Measurements from ENCODE around the gene ZNF692. TPM values are rescaled to one million over a fixed set of nuclear protein-coding genes. Genes with fewer than 3 reads are reported as not detected.

ZNF692 gene
- total and polyA plus RNA-seq, 4 donors: 7.8 to 16.3 (median 10.4) TPM

DNA sequence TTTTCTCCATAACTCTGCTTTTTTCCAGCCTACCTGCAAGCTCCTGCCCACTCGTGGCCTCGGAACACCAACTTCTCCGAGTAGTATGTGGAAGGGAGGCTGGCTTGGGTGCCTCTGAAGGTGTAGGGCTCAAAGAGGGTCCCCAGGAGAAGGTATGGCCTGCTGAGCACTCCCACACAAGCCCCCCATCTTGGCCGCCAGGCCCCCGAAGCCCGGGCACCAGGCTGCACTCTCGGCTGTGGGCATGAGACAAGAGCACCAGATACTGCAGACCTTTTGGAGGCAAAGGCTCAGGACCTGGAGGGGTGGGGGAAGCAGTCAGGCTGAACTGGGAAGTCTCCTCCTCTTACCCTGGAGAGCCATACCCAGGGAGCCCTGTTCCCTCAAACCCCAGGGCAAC, 1.7 kb downstream of the ZNF692 start (continued):
- TF ChIP-seq GABPA (IDR thresholded peaks at IDR 0.05 in 1 of 2, conservative IDR thresholded peaks at IDR 0.05 in 1 of 2) (no peak), HNF4A (conservative IDR thresholded peaks at IDR 0.05) (no peak)

DNA sequence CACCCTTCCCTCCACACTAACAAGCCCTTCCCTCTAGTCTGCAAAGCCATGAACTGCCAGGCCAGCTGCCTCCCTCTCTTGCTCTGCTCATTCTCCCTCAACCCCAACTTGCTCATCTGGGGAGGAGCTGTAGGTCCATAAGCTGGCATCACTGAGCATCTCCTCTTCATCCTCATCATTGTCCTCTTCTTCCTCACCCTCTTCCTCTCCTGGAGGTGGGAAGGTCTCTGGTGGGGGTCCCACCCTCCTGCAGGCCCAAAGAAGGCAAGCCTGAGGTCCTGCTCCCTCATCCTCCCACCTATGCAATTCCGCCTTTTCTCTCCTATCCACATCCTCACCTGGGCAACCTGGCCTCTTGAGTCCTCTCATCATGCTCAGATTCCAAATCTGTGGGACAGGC, 2.7 kb downstream of the ZNF692 start:
- 100% methylated on average over 1 of the region's 1 CpG for WGBS
- no peak overlapping the region for H3K4me3 ChIP-seq (ENCODE audit: low read depth in 1 of 3, low read length in 3 of 3)

DNA sequence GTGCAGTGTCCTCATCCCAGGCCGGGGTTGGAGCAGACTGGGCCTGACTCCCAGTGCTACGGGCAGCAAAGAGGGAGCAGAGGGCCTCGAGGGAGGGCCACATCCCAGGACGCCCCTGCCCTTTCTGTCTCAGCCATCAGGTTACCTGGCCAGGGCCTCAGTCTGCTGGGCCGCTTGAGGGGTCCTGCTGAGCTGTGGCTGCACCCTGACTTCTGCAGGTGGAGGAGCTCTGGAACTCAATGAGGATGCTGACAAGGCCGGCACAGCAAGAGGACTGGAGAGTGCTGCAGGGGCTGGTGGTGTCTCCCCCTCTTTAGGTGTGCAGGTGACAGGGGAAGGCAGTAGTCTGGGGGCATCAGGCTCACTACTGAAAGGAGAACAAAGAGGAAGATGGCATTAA, 3.3 kb downstream of the ZNF692 start:
- Histone ChIP-seq H3K27me3 (ENCODE audit: control insufficient read depth in 4 of 4, insufficient read depth in 4 of 4, low read length in 3 of 4) (no peaks in the 10 kb centered on the region), H3K4me1 (ENCODE audit: control insufficient read depth in 4 of 4, insufficient read depth in 4 of 4, low read length in 3 of 4) (peaks cover 4 to 21% (median 10%) of the 10 kb centered on the region in 4 donors), H3K27ac (ENCODE audit: low read depth in 1 of 2, low read length in 2 of 2) (no peak overlapping the region), H3K9me3 (ENCODE audit: control insufficient read depth in 4 of 4, low read length in 3 of 4) (no peaks in the 10 kb centered on the region), H3K36me3 (ENCODE audit: control insufficient read depth in 4 of 4, insufficient read depth in 3 of 4, low read depth in 1 of 4, low read length in 3 of 4) (peaks cover 0 to 4% (median 1%) of the 10 kb centered on the region in 4 donors), H3K4me3 (ENCODE audit: low read depth in 1 of 3, low read length in 3 of 3) (no peak overlapping the region), H3K9ac (ENCODE audit: low read depth in 1 of 2, low read length in 2 of 2) (no peak overlapping the region)
- no peak for TF ChIP-seq HNF4G (IDR thresholded peaks at IDR 0.05)
- no peak for TF ChIP-seq SP1 (IDR thresholded peaks at IDR 0.05)
- TF ChIP-seq FOXA2 (IDR thresholded peaks at IDR 0.05): no peak
- no peak for TF ChIP-seq EGR1 (IDR thresholded peaks at IDR 0.05; ENCODE audit: low read depth in 2 of 2)
- TF ChIP-seq YY1 (IDR thresholded peaks at IDR 0.05): no peak
- no peak for TF ChIP-seq RXRA (IDR thresholded peaks at IDR 0.05)
- no peak for TF ChIP-seq HNF4A (conservative IDR thresholded peaks at IDR 0.05)
- TF ChIP-seq, protein P1, sequence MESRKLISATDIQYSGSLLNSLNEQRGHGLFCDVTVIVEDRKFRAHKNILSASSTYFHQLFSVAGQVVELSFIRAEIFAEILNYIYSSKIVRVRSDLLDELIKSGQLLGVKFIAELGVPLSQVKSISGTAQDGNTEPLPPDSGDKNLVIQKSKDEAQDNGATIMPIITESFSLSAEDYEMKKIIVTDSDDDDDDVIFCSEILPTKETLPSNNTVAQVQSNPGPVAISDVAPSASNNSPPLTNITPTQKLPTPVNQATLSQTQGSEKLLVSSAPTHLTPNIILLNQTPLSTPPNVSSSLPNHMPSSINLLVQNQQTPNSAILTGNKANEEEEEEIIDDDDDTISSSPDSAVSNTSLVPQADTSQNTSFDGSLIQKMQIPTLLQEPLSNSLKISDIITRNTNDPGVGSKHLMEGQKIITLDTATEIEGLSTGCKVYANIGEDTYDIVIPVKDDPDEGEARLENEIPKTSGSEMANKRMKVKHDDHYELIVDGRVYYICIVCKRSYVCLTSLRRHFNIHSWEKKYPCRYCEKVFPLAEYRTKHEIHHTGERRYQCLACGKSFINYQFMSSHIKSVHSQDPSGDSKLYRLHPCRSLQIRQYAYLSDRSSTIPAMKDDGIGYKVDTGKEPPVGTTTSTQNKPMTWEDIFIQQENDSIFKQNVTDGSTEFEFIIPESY (IDR thresholded peaks at IDR 0.05): no peak
- 97% methylated on average over 6 of the region's 6 CpGs for WGBS
- no peak for DNase-seq (ENCODE audit: low spot score)

More for the DNA sequence above, 2.7 kb downstream of the ZNF692 start:
- Histone ChIP-seq H3K9ac (ENCODE audit: low read depth in 1 of 2, low read length in 2 of 2) (no peak overlapping the region), H3K9me3 (ENCODE audit: control insufficient read depth in 4 of 4, low read length in 3 of 4) (no peaks in the 10 kb centered on the region), H3K27me3 (ENCODE audit: control insufficient read depth in 4 of 4, insufficient read depth in 4 of 4, low read length in 3 of 4) (no peaks in the 10 kb centered on the region), H3K36me3 (ENCODE audit: control insufficient read depth in 4 of 4, insufficient read depth in 3 of 4, low read depth in 1 of 4, low read length in 3 of 4) (peaks cover 0 to 4% (median 1%) of the 10 kb centered on the region in 4 donors), H3K27ac (ENCODE audit: low read depth in 1 of 2, low read length in 2 of 2) (no peak overlapping the region), H3K4me1 (ENCODE audit: control insufficient read depth in 4 of 4, insufficient read depth in 4 of 4, low read length in 3 of 4) (peaks cover 4 to 21% (median 10%) of the 10 kb centered on the region in 4 donors)
- DNase-seq (ENCODE audit: low spot score): no peak
- TF ChIP-seq RXRA (IDR thresholded peaks at IDR 0.05) (no peak), TAF1 (conservative IDR thresholded peaks at IDR 0.05) (no peak), GABPA (IDR thresholded peaks at IDR 0.05 in 1 of 2, conservative IDR thresholded peaks at IDR 0.05 in 1 of 2) (no peak), HNF4A (conservative IDR thresholded peaks at IDR 0.05) (no peak), JUND (IDR thresholded peaks at IDR 0.05) (no peak), YY1 (IDR thresholded peaks at IDR 0.05) (no peak), RAD21 (IDR thresholded peaks at IDR 0.05) (no peak)
- TF ChIP-seq, protein P2, sequence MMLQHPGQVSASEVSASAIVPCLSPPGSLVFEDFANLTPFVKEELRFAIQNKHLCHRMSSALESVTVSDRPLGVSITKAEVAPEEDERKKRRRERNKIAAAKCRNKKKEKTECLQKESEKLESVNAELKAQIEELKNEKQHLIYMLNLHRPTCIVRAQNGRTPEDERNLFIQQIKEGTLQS (IDR thresholded peaks at IDR 0.05): no peak
- TF ChIP-seq, protein P3, sequence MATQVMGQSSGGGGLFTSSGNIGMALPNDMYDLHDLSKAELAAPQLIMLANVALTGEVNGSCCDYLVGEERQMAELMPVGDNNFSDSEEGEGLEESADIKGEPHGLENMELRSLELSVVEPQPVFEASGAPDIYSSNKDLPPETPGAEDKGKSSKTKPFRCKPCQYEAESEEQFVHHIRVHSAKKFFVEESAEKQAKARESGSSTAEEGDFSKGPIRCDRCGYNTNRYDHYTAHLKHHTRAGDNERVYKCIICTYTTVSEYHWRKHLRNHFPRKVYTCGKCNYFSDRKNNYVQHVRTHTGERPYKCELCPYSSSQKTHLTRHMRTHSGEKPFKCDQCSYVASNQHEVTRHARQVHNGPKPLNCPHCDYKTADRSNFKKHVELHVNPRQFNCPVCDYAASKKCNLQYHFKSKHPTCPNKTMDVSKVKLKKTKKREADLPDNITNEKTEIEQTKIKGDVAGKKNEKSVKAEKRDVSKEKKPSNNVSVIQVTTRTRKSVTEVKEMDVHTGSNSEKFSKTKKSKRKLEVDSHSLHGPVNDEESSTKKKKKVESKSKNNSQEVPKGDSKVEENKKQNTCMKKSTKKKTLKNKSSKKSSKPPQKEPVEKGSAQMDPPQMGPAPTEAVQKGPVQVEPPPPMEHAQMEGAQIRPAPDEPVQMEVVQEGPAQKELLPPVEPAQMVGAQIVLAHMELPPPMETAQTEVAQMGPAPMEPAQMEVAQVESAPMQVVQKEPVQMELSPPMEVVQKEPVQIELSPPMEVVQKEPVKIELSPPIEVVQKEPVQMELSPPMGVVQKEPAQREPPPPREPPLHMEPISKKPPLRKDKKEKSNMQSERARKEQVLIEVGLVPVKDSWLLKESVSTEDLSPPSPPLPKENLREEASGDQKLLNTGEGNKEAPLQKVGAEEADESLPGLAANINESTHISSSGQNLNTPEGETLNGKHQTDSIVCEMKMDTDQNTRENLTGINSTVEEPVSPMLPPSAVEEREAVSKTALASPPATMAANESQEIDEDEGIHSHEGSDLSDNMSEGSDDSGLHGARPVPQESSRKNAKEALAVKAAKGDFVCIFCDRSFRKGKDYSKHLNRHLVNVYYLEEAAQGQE (IDR thresholded peaks at IDR 0.05): no peak
- TF ChIP-seq, protein P4, sequence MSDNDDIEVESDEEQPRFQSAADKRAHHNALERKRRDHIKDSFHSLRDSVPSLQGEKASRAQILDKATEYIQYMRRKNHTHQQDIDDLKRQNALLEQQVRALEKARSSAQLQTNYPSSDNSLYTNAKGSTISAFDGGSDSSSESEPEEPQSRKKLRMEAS (IDR thresholded peaks at IDR 0.05): no peak
